Esophagus squamous epithelium (tissue), 5 donors: Measurements from ENCODE around the gene ALOX12. TPM values are rescaled to one million over a fixed set of nuclear protein-coding genes. Genes with fewer than 3 reads are reported as not detected.

Experiments used
- DNase-seq: peaks from one replicate; lab custom pipeline; 2025; lab: John Stamatoyannopoulos, UW
- H3K27ac ChIP-seq, 4 donors: fragments of 200-600 bp; sonication (generic); one replicate each; pipeline ENCODE4 v1.5.1; 2016 to 2019; ENCODE audit warnings: mild to moderate bottlenecking in 1 of 4
- H3K27me3 ChIP-seq, 4 donors: fragments of 200-600 bp; sonication (generic); 1 replicate in 3 of 4; 2 replicates in 1 of 4; pipeline versions ENCODE4 v1.5.1 to v1.6.0; 2017 to 2021; ENCODE audit warnings: antibody characterized with exemption in 1 of 4
- H3K36me3 ChIP-seq, 3 donors: fragments of 200-600 bp; sonication (generic); one replicate each; pipeline ENCODE4 v1.5.1; 2016 to 2019
- H3K4me1 ChIP-seq, 3 donors: fragments of 200-600 bp; sonication (generic); one replicate each; pipeline ENCODE4 v1.5.1; 2017 to 2019
- H3K4me3 ChIP-seq, 4 donors: fragments of 200-600 bp; sonication (generic); 1 replicate in 3 of 4; 2 replicates in 1 of 4; pipeline ENCODE4 v1.5.1; 2016 to 2019; ENCODE audit warnings: mild to moderate bottlenecking in 2 of 4, moderate library complexity in 1 of 4
- H3K9me3 ChIP-seq, 3 donors: fragments of 200-600 bp; sonication (generic); one replicate each; pipeline ENCODE4 v1.5.1; 2016 to 2019
- CTCF ChIP-seq, 6 experiments: fragments of 450-650 bp in 4 of 6; fragments of 200-600 bp in 2 of 6; sonication (generic) in 2 of 6; IDR thresholded peaks; one replicate each; pipeline ENCODE4 v1.5.1; 2016 to 2019; ENCODE audit warnings: antibody characterized with exemption in 6 of 6, mild to moderate bottlenecking in 4 of 6, moderate library complexity in 4 of 6
- POLR2A ChIP-seq, 4 donors: fragments of 450-650 bp; IDR thresholded peaks; one replicate each; pipeline ENCODE4 v1.6.1; 2017; ENCODE audit warnings: antibody characterized with exemption in 4 of 4, mild to moderate bottlenecking in 4 of 4, moderate library complexity in 3 of 4
- WGBS, 2 donors: methylation state at CpG; one replicate each; pipeline ENCODE4 v1.1.5; 2018; 5-methylcytosine and 5-hydroxymethylcytosine counted together
- intact Hi-C: fragments of 100-400 bp; cut with DNase I; formaldehyde crosslinking; loops from one replicate; pipeline ENCODE4 v1.15.0; 2022
- total RNA-seq, 4 donors: library from RNA; depleted of rRNA; stranded (reverse); fragments of >200 nt; gene quantifications; one replicate each; pipeline ENCODE4 v1.1.0, GENCODE V29; 2016
- donor health status: DM: yes; HTN: yes; CAD: no.

Gene ALOX12
- total RNA-seq, 4 donors from 2014 or later = 3.8 to 43.5 (median 26.4) TPM

- H3K9me3 ChIP-seq = no peaks in the 10 kb centered on the region
- H3K4me1 ChIP-seq = peaks cover 5 to 43% (median 10%) of the 10 kb centered on the region in 3 donors
- peaks cover 0 to 82% (median 7%) of the 10 kb centered on the region in 3 donors for H3K36me3 ChIP-seq
- intact Hi-C loops = loop anchor here (10.0 kb wide), 1 partner anchor 341 kb away; no protein-coding TSS in a partner anchor
- 75 to 80% methylated on average over 4 to 5 of the region's 7 CpGs for WGBS, 2 donors
- H3K27me3 ChIP-seq = no peaks in the 10 kb centered on the region
- no peak for TF ChIP-seq POLR2A (IDR thresholded peaks at IDR 0.05)
- no peak for TF ChIP-seq CTCF (IDR thresholded peaks at IDR 0.05)
- DNase-seq = no peak
- no peak overlapping the region for H3K4me3 ChIP-seq
- no peak overlapping the region for H3K27ac ChIP-seq
Measured at GRCh38 chr17:7005716-7006115, 9.9 kb downstream of the ALOX12 start.

GRCh38 chr17:7007143-7007542 is 11.3 kb downstream of the ALOX12 start:
- H3K36me3 ChIP-seq = peaks cover 0 to 67% (median 3%) of the 10 kb centered on the region in 3 donors
- H3K4me3 ChIP-seq = no peak overlapping the region
- no peaks in the 10 kb centered on the region for H3K9me3 ChIP-seq
- H3K27me3 ChIP-seq = no peaks in the 10 kb centered on the region
- TF ChIP-seq CTCF (IDR thresholded peaks at IDR 0.05) = no peak
- no peak for TF ChIP-seq POLR2A (IDR thresholded peaks at IDR 0.05)
- H3K4me1 ChIP-seq = peaks cover 15 to 47% (median 19%) of the 10 kb centered on the region in 3 donors
- DNase-seq = no peak
- intact Hi-C loops = loop anchor here (10.0 kb wide), 1 partner anchor 342 kb away; no protein-coding TSS in a partner anchor
- H3K27ac ChIP-seq = no peak overlapping the region
- WGBS, 2 donors = 65 to 100% methylated on average over 1 to 2 of the region's 2 CpGs

- Histone ChIP-seq H3K36me3 (peaks cover 0 to 50% (median 0%) of the 10 kb centered on the region in 3 donors), H3K4me3 (no peak overlapping the region), H3K9me3 (no peaks in the 10 kb centered on the region), H3K4me1 (peaks cover 25 to 58% (median 26%) of the 10 kb centered on the region in 3 donors), H3K27ac (peak overlapping the region in 1 of 4 donors; percentile 98), H3K27me3 (no peaks in the 10 kb centered on the region)
- WGBS, 2 donors = 85 to 87% methylated on average over 2 of the region's 2 CpGs
- TF ChIP-seq CTCF (IDR thresholded peaks at IDR 0.05) = no peak
- no peak for TF ChIP-seq POLR2A (IDR thresholded peaks at IDR 0.05)
- intact Hi-C loops = no loop called here
- no peak for DNase-seq
Measured at GRCh38 chr17:7010523-7010922, 14.7 kb downstream of the ALOX12 start.

- Histone ChIP-seq H3K27me3 (no peaks in the 10 kb centered on the region), H3K4me1 (peaks cover 28 to 67% (median 33%) of the 10 kb centered on the region in 3 donors), H3K36me3 (peaks cover 0 to 44% (median 0%) of the 10 kb centered on the region in 3 donors), H3K4me3 (peak overlapping the region; percentile 87 to 95 (median 90)), H3K9me3 (no peaks in the 10 kb centered on the region), H3K27ac (peak overlapping the region in 3 of 4 donors; percentile 98)
- 34 to 39% methylated on average over 14 of the region's 14 CpGs for WGBS, 2 donors
- DNase-seq = no peak
- intact Hi-C loops = no loop called here
- TF ChIP-seq POLR2A (IDR thresholded peaks at IDR 0.05) (no peak), CTCF (IDR thresholded peaks at IDR 0.05) (no peak)
Measured at GRCh38 chr17:7011415-7011814, 15.6 kb downstream of the ALOX12 start.

- 0% methylated on average over 6 of the region's 6 CpGs for WGBS, 2 donors
- intact Hi-C loops = no loop called here
- peak overlapping the region; percentile 94 to 98 (median 98) for H3K27ac ChIP-seq
Measured at GRCh38 chr17:7011942-7012254, 16.0 kb downstream of the ALOX12 start.

More at GRCh38 chr17:7011942-7012254, 16.0 kb downstream of the ALOX12 start:
- H3K4me1 ChIP-seq = peaks cover 28 to 71% (median 33%) of the 10 kb centered on the region in 3 donors
- TF ChIP-seq POLR2A (IDR thresholded peaks at IDR 0.05) = no peak
- TF ChIP-seq CTCF (IDR thresholded peaks at IDR 0.05) = peak in 1 of 6 experiments; percentile 2
- no peak for DNase-seq
- H3K4me3 ChIP-seq = peak overlapping the region; percentile 87 to 95 (median 90)
- no peaks in the 10 kb centered on the region for H3K27me3 ChIP-seq
- peaks cover 0 to 44% (median 0%) of the 10 kb centered on the region in 3 donors for H3K36me3 ChIP-seq
- H3K9me3 ChIP-seq = no peaks in the 10 kb centered on the region
